HG02623 (cell line): Measurements from ENCODE around the gene TGM4.
A peak's percentile ranks its signal among the peaks of the same experiment; 100 is the strongest.

Experiments used
- ATAC-seq: cut with Tn5 transposase; IDR thresholded peaks from one replicate; pipeline ENCODE4 v1.9.1; 2021; ENCODE audit warnings: moderate library complexity; ENCODE audit not compliant: unreplicated experiment

TGM4 gene

GRCh38 chr3:44950275-44950734 is 75.9 kb downstream of the TGM4 start:
- ATAC-seq = no peak

- no peak for ATAC-seq
These were observed 78.3 kb downstream of the TGM4 start for GRCh38 chr3:44952689-44953088.

DNA sequence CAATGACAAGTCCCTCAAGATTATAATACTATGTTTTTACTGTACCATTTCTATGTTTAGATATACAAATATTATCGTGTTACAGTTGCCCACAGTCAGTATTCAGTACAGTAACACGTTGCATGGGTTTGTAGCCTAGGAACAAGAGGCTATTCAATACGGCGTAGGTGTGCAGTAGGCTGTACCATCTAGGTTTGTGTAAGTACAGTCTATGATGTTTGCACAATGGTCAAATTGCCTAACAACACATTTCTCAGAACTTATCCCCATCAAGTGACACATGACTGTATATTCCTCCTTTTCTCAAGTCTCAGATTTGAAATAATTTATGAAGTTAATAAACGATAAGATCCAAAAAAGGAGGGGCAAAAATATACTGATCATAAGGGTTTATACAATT is 79.9 kb downstream of the TGM4 start:
- no peak for ATAC-seq

DNA sequence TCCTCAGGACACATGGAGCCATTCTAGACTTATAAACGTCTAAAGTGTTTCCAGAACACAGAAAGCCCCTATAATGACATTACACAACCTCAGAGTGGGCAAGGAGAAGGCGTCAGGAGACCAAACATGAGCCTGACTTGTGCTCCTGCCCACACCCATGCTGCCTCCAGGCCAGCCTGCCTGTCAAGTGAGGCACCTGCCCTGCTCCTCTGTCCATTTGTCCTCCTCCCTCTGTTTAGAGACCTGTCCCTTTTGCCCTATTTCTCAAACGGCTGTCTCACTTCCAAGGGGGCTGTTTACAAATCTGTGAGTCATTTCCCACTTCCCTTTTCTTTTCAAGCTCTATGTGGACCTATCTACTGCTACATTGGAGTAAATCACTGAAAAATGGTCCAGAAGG is 80.6 kb downstream of the TGM4 start:
- ATAC-seq = peak; percentile 55

GRCh38 chr3:44955917-44956316 is 81.5 kb downstream of the TGM4 start:
- ATAC-seq = no peak

- ATAC-seq = no peak
These were observed 83.6 kb downstream of the TGM4 start for GRCh38 chr3:44957986-44958385.

GRCh38 chr3:44958386-44958785 is 84.0 kb downstream of the TGM4 start:
- ATAC-seq = no peak

- ATAC-seq = no peak
These were observed 86.1 kb downstream of the TGM4 start for GRCh38 chr3:44960387-44961026.

- no peak for ATAC-seq
These were observed 87.5 kb downstream of the TGM4 start for GRCh38 chr3:44961888-44962287.

DNA sequence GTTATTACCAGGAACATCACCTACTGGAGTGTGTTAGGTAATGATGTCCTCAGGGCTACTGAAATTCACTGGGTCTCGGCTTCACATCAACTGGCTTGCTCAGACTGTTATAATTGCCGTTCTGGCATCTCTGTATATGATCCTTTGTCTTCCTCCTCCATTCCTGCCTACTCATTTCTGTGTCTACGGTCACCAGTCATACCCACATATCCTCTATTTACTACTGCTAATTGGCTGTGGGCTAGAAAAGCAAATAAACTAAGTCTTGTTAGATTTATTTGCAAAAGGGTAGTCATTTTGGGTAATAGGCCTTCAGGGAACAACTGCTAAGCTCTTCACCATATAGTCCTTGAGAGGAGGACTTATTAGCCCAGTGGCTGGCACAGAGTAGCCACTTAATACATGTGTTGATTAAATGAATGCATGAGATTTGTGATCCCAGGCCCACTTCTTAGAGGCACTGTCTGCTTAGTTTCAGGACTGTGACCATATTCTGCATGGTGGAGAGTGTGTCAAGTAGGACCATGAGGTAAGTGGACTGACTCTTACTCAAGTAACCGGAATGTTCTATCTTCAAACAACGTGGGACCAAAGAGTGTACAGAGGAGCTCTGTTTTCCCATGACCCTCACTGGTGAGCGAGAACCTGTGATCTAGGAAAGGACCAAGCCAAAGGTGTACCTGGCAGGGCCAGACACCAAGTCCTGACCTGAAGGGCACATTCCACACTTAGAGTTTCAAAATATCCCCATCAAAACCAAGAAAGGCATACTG is 88.4 kb downstream of the TGM4 start:
- no peak for ATAC-seq

- ATAC-seq = no peak
These were observed 89.3 kb downstream of the TGM4 start for GRCh38 chr3:44963571-44964325.
